Progenitor cell of endocrine pancreas (in vitro differentiated cells): ENCODE results near the gene FAM118A. TPM values are rescaled to one million over a fixed set of nuclear protein-coding genes. Genes with fewer than 3 reads are reported as not detected.

Experiments used
- DNase-seq: peaks from one replicate; pipeline ENCODE4 v3.0.0; 2021; ENCODE audit warnings: low spot score; ENCODE audit not compliant: unreplicated experiment
- H3K27ac Mint-ChIP-seq: 2 replicates; pipeline ENCODE4 v1.8.0; 2021; ENCODE audit warnings: mild to moderate bottlenecking, moderate library complexity, mixed read lengths
- H3K27me3 Mint-ChIP-seq: 2 replicates; pipeline ENCODE4 v1.8.0; 2021; ENCODE audit warnings: mixed read lengths
- H3K36me3 Mint-ChIP-seq: 2 replicates; pipeline ENCODE4 v1.8.0; 2022; ENCODE audit warnings: mixed read lengths; ENCODE audit not compliant: insufficient read depth
- H3K4me1 Mint-ChIP-seq: 2 replicates; pipeline ENCODE4 v1.8.0; 2021; ENCODE audit warnings: low read depth, mixed read lengths
- H3K4me3 Mint-ChIP-seq: 2 replicates; pipeline ENCODE4 v1.8.0; 2021; ENCODE audit warnings: low read depth, mild to moderate bottlenecking, moderate library complexity, mixed read lengths
- H3K9me3 Mint-ChIP-seq: 2 replicates; pipeline ENCODE4 v1.8.0; 2021; ENCODE audit warnings: low read depth, mixed read lengths
- total RNA-seq: library from RNA; stranded (reverse); gene quantifications from 2 replicates; pipeline ENCODE4 v1.2.1, GENCODE V29; 2021
- TF ChIP-seq, protein P1 (sequence below): fragments of 200-600 bp; sonication (generic); IDR thresholded peaks from one replicate; pipeline ENCODE4 v1.5.0; 2021; ENCODE audit warnings: antibody characterized with exemption, mild to moderate bottlenecking; ENCODE audit not compliant: unreplicated experiment

The FAM118A gene
- total RNA-seq, 1 donor from 2014 or later: 122 TPM

DNA sequence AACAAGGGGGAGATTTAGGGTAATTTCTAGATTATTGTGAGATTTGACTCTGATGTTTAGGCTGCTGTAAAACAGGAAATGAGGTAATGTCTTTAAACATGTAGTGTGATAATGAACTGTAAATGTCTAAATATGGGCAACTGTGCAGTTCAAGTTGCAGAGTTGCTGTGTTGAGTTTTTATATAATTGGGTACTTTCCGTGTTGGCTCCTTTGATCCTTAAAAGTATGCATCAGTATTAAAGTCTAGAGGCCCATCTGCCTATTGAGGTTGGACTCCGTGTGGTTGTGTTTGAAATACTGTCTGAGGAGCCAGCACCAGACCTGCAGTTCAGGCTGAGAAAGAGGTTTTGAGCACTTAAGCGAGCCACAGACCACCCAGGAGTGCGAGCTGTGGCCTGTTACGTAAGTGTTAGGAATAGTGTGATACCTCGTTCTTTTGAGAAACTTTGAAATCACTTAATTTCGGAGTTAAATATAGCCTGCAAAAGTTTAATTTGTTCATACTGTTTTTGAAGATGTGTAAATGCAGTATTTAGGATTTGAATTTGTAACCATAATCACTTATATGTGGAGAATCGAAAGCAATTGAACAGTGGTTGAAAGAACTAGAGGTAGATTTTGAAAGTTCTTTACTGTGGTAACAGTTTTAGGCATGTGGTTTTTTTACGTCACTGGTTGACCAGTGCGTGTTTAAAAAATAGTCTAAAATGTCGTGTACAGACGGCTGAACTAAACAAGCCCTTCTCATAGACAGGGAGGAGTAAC, 9.0 kb downstream of the FAM118A start:
- TF ChIP-seq, protein P1, sequence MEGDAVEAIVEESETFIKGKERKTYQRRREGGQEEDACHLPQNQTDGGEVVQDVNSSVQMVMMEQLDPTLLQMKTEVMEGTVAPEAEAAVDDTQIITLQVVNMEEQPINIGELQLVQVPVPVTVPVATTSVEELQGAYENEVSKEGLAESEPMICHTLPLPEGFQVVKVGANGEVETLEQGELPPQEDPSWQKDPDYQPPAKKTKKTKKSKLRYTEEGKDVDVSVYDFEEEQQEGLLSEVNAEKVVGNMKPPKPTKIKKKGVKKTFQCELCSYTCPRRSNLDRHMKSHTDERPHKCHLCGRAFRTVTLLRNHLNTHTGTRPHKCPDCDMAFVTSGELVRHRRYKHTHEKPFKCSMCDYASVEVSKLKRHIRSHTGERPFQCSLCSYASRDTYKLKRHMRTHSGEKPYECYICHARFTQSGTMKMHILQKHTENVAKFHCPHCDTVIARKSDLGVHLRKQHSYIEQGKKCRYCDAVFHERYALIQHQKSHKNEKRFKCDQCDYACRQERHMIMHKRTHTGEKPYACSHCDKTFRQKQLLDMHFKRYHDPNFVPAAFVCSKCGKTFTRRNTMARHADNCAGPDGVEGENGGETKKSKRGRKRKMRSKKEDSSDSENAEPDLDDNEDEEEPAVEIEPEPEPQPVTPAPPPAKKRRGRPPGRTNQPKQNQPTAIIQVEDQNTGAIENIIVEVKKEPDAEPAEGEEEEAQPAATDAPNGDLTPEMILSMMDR: no peak
- Mint-ChIP-seq H3K4me3 (no peak overlapping the region), H3K9me3 (no peaks in the 10 kb centered on the region), H3K36me3 (peaks cover 6% of the 10 kb centered on the region), H3K4me1 (peaks cover 21% of the 10 kb centered on the region), H3K27me3 (no peaks in the 10 kb centered on the region), H3K27ac (no peak overlapping the region)
- DNase-seq: no peak

DNA sequence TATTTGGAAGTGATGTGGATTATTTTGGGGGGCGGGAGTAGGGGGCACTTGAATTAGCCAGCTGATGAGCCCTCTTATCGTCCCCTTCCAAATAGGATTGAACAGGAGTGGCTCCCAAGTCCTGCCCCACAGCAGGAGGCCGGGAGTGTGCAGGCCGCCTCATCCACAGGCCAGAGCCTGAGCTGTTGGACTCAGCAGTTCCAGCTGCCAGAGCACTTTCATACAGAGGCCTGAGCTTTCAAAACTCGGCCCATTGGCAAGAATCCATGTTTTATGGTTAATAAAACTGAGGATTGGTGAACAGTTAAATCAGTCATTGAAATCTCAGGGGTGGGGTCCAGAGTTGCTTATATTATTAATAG, 9.6 kb downstream of the FAM118A start:
- Mint-ChIP-seq H3K4me3 (no peak overlapping the region), H3K36me3 (peaks cover 10% of the 10 kb centered on the region), H3K27ac (no peak overlapping the region), H3K27me3 (no peaks in the 10 kb centered on the region), H3K4me1 (peaks cover 15% of the 10 kb centered on the region), H3K9me3 (no peaks in the 10 kb centered on the region)
- DNase-seq: no peak
- TF ChIP-seq, protein P1: no peak

- Mint-ChIP-seq H3K9me3 (no peaks in the 10 kb centered on the region), H3K4me3 (no peak overlapping the region), H3K27ac (no peak overlapping the region), H3K4me1 (peaks cover 9% of the 10 kb centered on the region), H3K36me3 (peaks cover 10% of the 10 kb centered on the region), H3K27me3 (no peaks in the 10 kb centered on the region)
- TF ChIP-seq, protein P1: no peak
- no peak for DNase-seq
Observed at GRCh38 chr22:45320357-45320976, 10.7 kb downstream of the FAM118A start.

DNA sequence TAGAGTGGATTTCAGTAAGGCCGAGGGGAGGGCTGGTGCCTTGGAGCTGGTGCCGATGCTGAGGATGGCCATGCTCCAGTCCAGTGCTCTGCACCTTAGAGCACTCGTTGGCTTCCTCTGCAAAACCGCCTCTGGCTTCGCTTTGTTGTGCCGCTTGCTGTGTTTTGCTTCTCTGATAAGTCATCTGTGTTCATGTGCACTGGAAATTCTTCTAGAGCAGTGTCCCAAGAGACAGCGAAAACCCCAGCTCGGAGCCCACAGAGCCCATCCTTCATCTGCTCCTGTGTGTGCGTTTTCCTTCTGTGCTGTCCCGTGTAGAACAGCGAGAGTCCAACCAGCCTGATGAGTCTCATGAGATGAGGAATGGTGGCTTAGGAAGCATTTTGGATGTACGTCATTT, 12.1 kb downstream of the FAM118A start:
- H3K27me3 Mint-ChIP-seq: no peaks in the 10 kb centered on the region
- no peaks in the 10 kb centered on the region for H3K9me3 Mint-ChIP-seq
- H3K27ac Mint-ChIP-seq: no peak overlapping the region
- DNase-seq: no peak
- H3K36me3 Mint-ChIP-seq: peaks cover 10% of the 10 kb centered on the region
- TF ChIP-seq, protein P1: no peak
- H3K4me1 Mint-ChIP-seq: peaks cover 6% of the 10 kb centered on the region
- no peak overlapping the region for H3K4me3 Mint-ChIP-seq

DNA sequence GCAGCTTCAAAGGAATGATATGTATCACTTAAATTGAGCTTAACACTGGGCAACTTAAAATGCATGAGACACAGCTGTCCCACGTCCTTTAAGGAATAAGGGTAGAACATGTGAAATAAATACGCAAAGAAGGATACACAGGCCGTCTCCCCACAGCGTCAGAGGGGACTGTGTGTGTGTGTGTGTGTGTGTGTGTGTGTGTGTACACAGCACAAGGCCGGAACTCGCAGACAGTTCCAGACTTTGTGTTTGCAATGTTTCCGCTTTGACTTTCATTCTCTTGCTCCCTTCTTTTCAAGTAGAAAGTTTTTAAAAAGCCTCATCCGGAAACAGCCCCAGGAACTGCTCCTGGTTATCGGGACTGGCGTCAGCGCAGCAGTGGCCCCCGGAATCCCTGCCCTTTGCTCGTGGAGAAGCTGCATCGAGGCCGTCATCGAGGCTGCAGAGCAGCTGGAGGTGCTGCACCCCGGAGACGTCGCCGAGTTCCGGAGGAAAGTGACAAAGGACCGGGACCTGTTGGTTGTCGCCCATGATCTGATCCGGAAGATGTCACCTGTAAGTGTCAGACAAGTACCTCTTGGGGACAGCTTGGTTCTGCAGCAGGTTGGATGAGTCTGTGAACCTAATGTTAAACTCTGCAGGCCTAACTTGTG, 13.3 kb downstream of the FAM118A start:
- Mint-ChIP-seq H3K27me3 (no peaks in the 10 kb centered on the region), H3K36me3 (peaks cover 12% of the 10 kb centered on the region), H3K9me3 (no peaks in the 10 kb centered on the region), H3K27ac (no peak overlapping the region), H3K4me1 (peaks cover 3% of the 10 kb centered on the region), H3K4me3 (no peak overlapping the region)
- TF ChIP-seq, protein P1: no peak
- no peak for DNase-seq
